Neuronal stem cell (in vitro differentiated cells): ENCODE data around the gene SLC8A1.

Source experiments
- DNase-seq: peaks from one replicate; pipeline ENCODE4 v3.0.0-alpha.2; 2013; ENCODE audit warnings: low spot score
- H2AFZ ChIP-seq: one replicate; pipeline ENCODE4 v1.6.1; 2013; ENCODE audit warnings: mild to moderate bottlenecking, low read length, inconsistent platforms
- H2AK5ac ChIP-seq: 2 replicates; pipeline ENCODE4 v1.6.1; 2013; ENCODE audit warnings: low read depth, mild to moderate bottlenecking, inconsistent platforms, low read length, moderate library complexity, mixed read lengths
- H2BK120ac ChIP-seq: 2 replicates; pipeline ENCODE4 v1.6.1; 2013; ENCODE audit warnings: low read depth, mild to moderate bottlenecking, inconsistent platforms, low read length, moderate library complexity, mixed read lengths
- H2BK12ac ChIP-seq: one replicate; pipeline ENCODE4 v1.6.1; 2013; ENCODE audit warnings: low read length, inconsistent platforms
- H2BK15ac ChIP-seq: 2 replicates; pipeline ENCODE4 v1.6.1; 2013; ENCODE audit warnings: mild to moderate bottlenecking, low read length, inconsistent platforms, mixed read lengths
- H2BK5ac ChIP-seq: one replicate; pipeline ENCODE4 v1.6.1; 2013; ENCODE audit warnings: inconsistent platforms, mild to moderate bottlenecking, low read length, moderate library complexity
- H3K14ac ChIP-seq: one replicate; pipeline ENCODE4 v1.6.1; 2013; ENCODE audit warnings: low read length, inconsistent platforms
- H3K18ac ChIP-seq: 2 replicates; pipeline ENCODE4 v1.6.1; 2013; ENCODE audit warnings: low read length, inconsistent platforms
- H3K23ac ChIP-seq: 2 replicates; pipeline ENCODE4 v1.6.1; 2013; ENCODE audit warnings: low read depth, mild to moderate bottlenecking, mixed read lengths, low read length, inconsistent platforms; ENCODE audit not compliant: poor library complexity
- H3K27ac ChIP-seq: replicated peaks from 3 replicates; pipeline ENCODE4 v1.5.1; 2013; ENCODE audit warnings: low read length, inconsistent platforms
- H3K27me3 ChIP-seq, 3 experiments: 2 replicates each; pipeline ENCODE4 v1.6.1; 2013; ENCODE audit warnings: low read length in 3 of 3, mild to moderate bottlenecking in 2 of 3, inconsistent platforms in 1 of 3, low read depth in 1 of 3, mixed read lengths in 1 of 3, moderate library complexity in 1 of 3; ENCODE audit not compliant: control insufficient read depth in 3 of 3, insufficient read depth in 3 of 3
- H3K36me3 ChIP-seq, 2 donors: replicated peaks in 1 of 2; 2 replicates each; pipeline ENCODE4 v1.6.1; 2013; ENCODE audit warnings: low read length in 2 of 2; ENCODE audit not compliant: control insufficient read depth in 2 of 2, insufficient read depth in 2 of 2
- H3K4ac ChIP-seq: 2 replicates; pipeline ENCODE4 v1.6.1; 2013; ENCODE audit warnings: inconsistent platforms, mild to moderate bottlenecking, low read length, moderate library complexity
- H3K4me1 ChIP-seq, 2 donors: 1 replicate in 1 of 2; 2 replicates in 1 of 2; pipeline ENCODE4 v1.6.1; 2013; ENCODE audit warnings: low read length in 2 of 2, low read depth in 1 of 2; ENCODE audit not compliant: control insufficient read depth in 2 of 2, insufficient read depth in 1 of 2
- H3K4me2 ChIP-seq: one replicate; pipeline ENCODE4 v1.6.1; 2013; ENCODE audit warnings: mild to moderate bottlenecking, low read length, inconsistent platforms; ENCODE audit not compliant: insufficient read depth, poor library complexity, severe bottlenecking
- H3K4me3 ChIP-seq, 2 donors: 2 replicates each; pipeline ENCODE4 v1.5.1; 2013; ENCODE audit warnings: low read length in 2 of 2, mild to moderate bottlenecking in 2 of 2, inconsistent platforms in 1 of 2, moderate library complexity in 1 of 2
- H3K79me1 ChIP-seq: one replicate; pipeline ENCODE4 v1.6.1; 2013; ENCODE audit warnings: low read depth, mild to moderate bottlenecking, inconsistent platforms, low read length, moderate library complexity
- H3K9ac ChIP-seq: one replicate; pipeline ENCODE4 v1.6.1; 2013; ENCODE audit warnings: mild to moderate bottlenecking, low read depth, low read length, inconsistent platforms; ENCODE audit not compliant: poor library complexity
- H3K9me3 ChIP-seq, 2 donors: replicated peaks in 1 of 2; 2 replicates each; pipeline versions ENCODE3 to v1.6.1; 2013; ENCODE audit warnings: low read length in 2 of 2, mild to moderate bottlenecking in 2 of 2, inconsistent platforms in 1 of 2, low read depth in 1 of 2, mixed read lengths in 1 of 2, moderate library complexity in 1 of 2; ENCODE audit not compliant: control insufficient read depth in 2 of 2, insufficient read depth in 1 of 2
- H4K8ac ChIP-seq: one replicate; pipeline ENCODE4 v1.6.1; 2013; ENCODE audit warnings: low read depth, mild to moderate bottlenecking, inconsistent platforms, low read length, moderate library complexity
- H4K91ac ChIP-seq: one replicate; pipeline ENCODE4 v1.6.1; 2013; ENCODE audit warnings: low read length, low read depth, mild to moderate bottlenecking, inconsistent platforms; ENCODE audit not compliant: poor library complexity
- WGBS, 2 donors: extraction: QIAGEN DNeasy Blood & Tissue Kit; methylation state at CpG; one replicate each; pipeline ENCODE4 v1.1.7; 2013; ENCODE audit warnings: missing lambda C conversion rate in 2 of 2, mixed read lengths in 1 of 2; ENCODE audit not compliant: insufficient read length in 2 of 2, insufficient replicate concordance in 1 of 2; ENCODE audit errors: extremely low coverage in 2 of 2; 5-methylcytosine and 5-hydroxymethylcytosine counted together

The SLC8A1 gene

GRCh38 chr2:40168546-40168945, 283.3 kb downstream of the SLC8A1 start:
- Histone ChIP-seq H3K27me3 (no peaks in the 10 kb centered on the region), H3K4me1 (peaks cover 0 to 3% of the 10 kb centered on the region in 2 donors), H3K4me2 (no peak overlapping the region), H3K36me3 (no peaks in the 10 kb centered on the region), H2BK5ac (no peak overlapping the region), H2BK120ac (no peak overlapping the region), H4K8ac (no peak overlapping the region), H3K18ac (no peak overlapping the region), H3K9ac (no peak overlapping the region), H3K9me3 (no peaks in the 10 kb centered on the region), H2BK12ac (no peak overlapping the region), H3K14ac (no peak overlapping the region), H3K4me3 (no peak overlapping the region), H4K91ac (no peak overlapping the region), H3K27ac (no peak overlapping the region), H2BK15ac (no peak overlapping the region), H2AFZ (no peak overlapping the region), H3K23ac (no peak overlapping the region), H3K79me1 (no peaks in the 10 kb centered on the region), H2AK5ac (no peak overlapping the region), H3K4ac (no peak overlapping the region)
- no CpG with 5 or more reads among the region's 1 CpG for WGBS, 2 donors
- DNase-seq = no peak

- Histone ChIP-seq H3K23ac (no peak overlapping the region), H3K27ac (no peak overlapping the region), H3K79me1 (no peaks in the 10 kb centered on the region), H3K9me3 (no peaks in the 10 kb centered on the region), H3K9ac (no peak overlapping the region), H2BK15ac (no peak overlapping the region), H3K4me2 (no peak overlapping the region), H2BK12ac (no peak overlapping the region), H2AFZ (no peak overlapping the region), H3K14ac (no peak overlapping the region), H4K91ac (no peak overlapping the region), H3K36me3 (no peaks in the 10 kb centered on the region), H3K18ac (no peak overlapping the region), H2AK5ac (no peak overlapping the region), H3K27me3 (no peaks in the 10 kb centered on the region), H2BK120ac (no peak overlapping the region), H4K8ac (no peak overlapping the region), H2BK5ac (no peak overlapping the region), H3K4me1 (peaks cover 0 to 3% of the 10 kb centered on the region in 2 donors), H3K4ac (no peak overlapping the region), H3K4me3 (no peak overlapping the region)
- no CpG with 5 or more reads among the region's 4 CpGs for WGBS, 2 donors
- DNase-seq = no peak
Measured at GRCh38 chr2:40168032-40168431, 283.9 kb downstream of the SLC8A1 start.

- H3K27ac ChIP-seq = no peak overlapping the region
- H3K79me1 ChIP-seq = no peaks in the 10 kb centered on the region
- H3K18ac ChIP-seq = no peak overlapping the region
- no peak overlapping the region for H3K4me2 ChIP-seq
- H3K9me3 ChIP-seq = no peaks in the 10 kb centered on the region
- H3K14ac ChIP-seq = no peak overlapping the region
- no peak for DNase-seq
- WGBS, 2 donors = no CpG with 5 or more reads among the region's 2 CpGs
- no peak overlapping the region for H3K23ac ChIP-seq
- H4K8ac ChIP-seq = no peak overlapping the region
- no peak overlapping the region for H3K9ac ChIP-seq
- no peak overlapping the region for H2BK120ac ChIP-seq
- H2AFZ ChIP-seq = no peak overlapping the region
- no peaks in the 10 kb centered on the region for H3K36me3 ChIP-seq
- H4K91ac ChIP-seq = no peak overlapping the region
- H2AK5ac ChIP-seq = no peak overlapping the region
- no peak overlapping the region for H3K4ac ChIP-seq
- H2BK12ac ChIP-seq = no peak overlapping the region
- H2BK15ac ChIP-seq = no peak overlapping the region
- H2BK5ac ChIP-seq = no peak overlapping the region
- H3K4me1 ChIP-seq = peaks cover 0 to 3% of the 10 kb centered on the region in 2 donors
- H3K4me3 ChIP-seq = no peak overlapping the region
- H3K27me3 ChIP-seq = no peaks in the 10 kb centered on the region
Measured at GRCh38 chr2:40166006-40166405, 285.9 kb downstream of the SLC8A1 start.

- no peak overlapping the region for H3K4ac ChIP-seq
- WGBS, 2 donors = no CpG with 5 or more reads among the region's 4 CpGs
- no peaks in the 10 kb centered on the region for H3K79me1 ChIP-seq
- no peak for DNase-seq
- no peak overlapping the region for H2BK12ac ChIP-seq
- H3K4me1 ChIP-seq = peaks cover 0 to 3% of the 10 kb centered on the region in 2 donors
- H3K9me3 ChIP-seq = no peaks in the 10 kb centered on the region
- H2BK5ac ChIP-seq = no peak overlapping the region
- no peak overlapping the region for H2AK5ac ChIP-seq
- no peak overlapping the region for H3K9ac ChIP-seq
- H3K27ac ChIP-seq = no peak overlapping the region
- no peak overlapping the region for H3K18ac ChIP-seq
- no peaks in the 10 kb centered on the region for H3K36me3 ChIP-seq
- H3K4me3 ChIP-seq = no peak overlapping the region
- H3K14ac ChIP-seq = no peak overlapping the region
- no peak overlapping the region for H2BK15ac ChIP-seq
- H4K91ac ChIP-seq = no peak overlapping the region
- H3K27me3 ChIP-seq = no peaks in the 10 kb centered on the region
- no peak overlapping the region for H4K8ac ChIP-seq
- H2BK120ac ChIP-seq = no peak overlapping the region
- no peak overlapping the region for H2AFZ ChIP-seq
- H3K4me2 ChIP-seq = no peak overlapping the region
- no peak overlapping the region for H3K23ac ChIP-seq
Measured at GRCh38 chr2:40165509-40165844, 286.4 kb downstream of the SLC8A1 start.
